Neural cell (in vitro differentiated cells): ENCODE data around the gene RBM10. TPM values are rescaled to one million over a fixed set of nuclear protein-coding genes. Genes with fewer than 3 reads are reported as not detected.

Source experiments
- H2AFZ ChIP-seq: fragments of 200-600, 300-800 bp; sonication (generic), shearing (Covaris generic); 2 replicates; pipeline ENCODE4 v1.6.0; 2014; ENCODE audit warnings: low read depth, mild to moderate bottlenecking, antibody characterized with exemption, low read length, moderate library complexity
- H3F3A ChIP-seq: fragments of 200-600 bp; shearing (Covaris generic); 2 replicates; pipeline ENCODE4 v1.6.1; 2016; ENCODE audit warnings: mild to moderate bottlenecking, moderate library complexity, mixed read lengths, antibody characterized with exemption, low read length; ENCODE audit not compliant: insufficient read depth, poor library complexity, severe bottlenecking
- H3K27ac ChIP-seq: fragments of 200-600, 300-800 bp; sonication (generic), shearing (Covaris generic); 2 replicates; pipeline ENCODE4 v1.5.1; 2014; ENCODE audit warnings: mild to moderate bottlenecking, low read length, moderate library complexity
- H3K27me3 ChIP-seq: fragments of 300-800, 200-600 bp; sonication (generic), shearing (Covaris generic); 2 replicates; pipeline ENCODE4 v1.6.0; 2014; ENCODE audit warnings: mild to moderate bottlenecking, low read depth, low read length, moderate library complexity; ENCODE audit not compliant: insufficient read depth
- H3K36me3 ChIP-seq: fragments of 300-800, 200-600 bp; sonication (generic), shearing (Covaris generic); 2 replicates; pipeline ENCODE4 v1.5.1; 2014; ENCODE audit warnings: mild to moderate bottlenecking, antibody characterized with exemption, low read length, moderate library complexity; ENCODE audit not compliant: insufficient read depth
- H3K4me2 ChIP-seq: fragments of 300-800, 200-600 bp; sonication (generic), shearing (Covaris generic); 2 replicates; pipeline ENCODE4 v1.6.0; 2014; ENCODE audit warnings: mild to moderate bottlenecking, low read length
- H3K4me3 ChIP-seq: fragments of 300-800, 200-600 bp; sonication (generic), shearing (Covaris generic); 2 replicates; pipeline ENCODE4 v1.5.1; 2014; ENCODE audit warnings: mild to moderate bottlenecking, low read length, moderate library complexity
- H3K79me2 ChIP-seq: fragments of 200-600 bp; shearing (Covaris generic); replicated peaks from 2 replicates; pipeline ENCODE4 v1.6.0; 2014; ENCODE audit warnings: mild to moderate bottlenecking, low read length, moderate library complexity; ENCODE audit not compliant: insufficient read depth
- H3K9ac ChIP-seq: fragments of 300-800, 200-600 bp; sonication (generic), shearing (Covaris generic); 2 replicates; pipeline ENCODE4 v1.6.1; 2016; ENCODE audit warnings: mild to moderate bottlenecking, low read length, mixed read lengths
- H3K9me2 ChIP-seq: fragments of 200-600 bp; shearing (Covaris generic); 2 replicates; pipeline ENCODE4 v1.6.1; 2016; ENCODE audit warnings: mild to moderate bottlenecking, low read length, mixed read lengths; ENCODE audit not compliant: insufficient read depth
- H3K9me3 ChIP-seq: fragments of 200-600, 300-800 bp; sonication (generic), shearing (Covaris generic); 2 replicates; pipeline ENCODE4 v1.6.1; 2016; ENCODE audit warnings: mild to moderate bottlenecking, mixed run types, low read length, moderate library complexity, mixed read lengths
- H4K20me1 ChIP-seq: fragments of 200-600 bp; shearing (Covaris generic); 2 replicates; pipeline ENCODE4 v1.6.1; 2016; ENCODE audit warnings: mild to moderate bottlenecking, mixed run types; ENCODE audit not compliant: insufficient read depth
- CTCF ChIP-seq: fragments of 450-650 bp; IDR thresholded peaks from 2 replicates; pipeline ENCODE4 v1.5.1; 2014; ENCODE audit warnings: antibody characterized with exemption, mild to moderate bottlenecking, moderate library complexity; ENCODE audit not compliant: poor library complexity, severe bottlenecking
- EP300 ChIP-seq: fragments of 450-650 bp; conservative IDR thresholded peaks from 2 replicates; pipeline ENCODE4 v1.6.1; 2014; ENCODE audit warnings: antibody characterized with exemption, mild to moderate bottlenecking, moderate library complexity; ENCODE audit not compliant: poor library complexity, severe bottlenecking
- EZH2 ChIP-seq: fragments of 200-600, 300-800 bp; shearing (Covaris generic), sonication (generic); IDR thresholded peaks from 2 replicates; pipeline ENCODE4 v1.6.1; 2014; ENCODE audit warnings: antibody characterized with exemption, low read length, borderline replicate concordance, mild to moderate bottlenecking; ENCODE audit not compliant: insufficient read depth, poor library complexity, severe bottlenecking
- MXI1 ChIP-seq: fragments of 450-650 bp; conservative IDR thresholded peaks from 2 replicates; pipeline ENCODE4 v1.6.1; 2014; ENCODE audit warnings: antibody characterized with exemption, mild to moderate bottlenecking; ENCODE audit not compliant: poor library complexity, severe bottlenecking
- POLR2AphosphoS5 ChIP-seq: IDR thresholded peaks from 2 replicates; pipeline ENCODE4 v1.6.1; 2012
- RAD21 ChIP-seq: fragments of 450-650 bp; conservative IDR thresholded peaks from 2 replicates; pipeline ENCODE4 v1.6.1; 2014; ENCODE audit warnings: antibody characterized with exemption, mild to moderate bottlenecking, moderate library complexity
- SMC3 ChIP-seq: fragments of 450-650 bp; conservative IDR thresholded peaks from 2 replicates; pipeline ENCODE4 v1.6.1; 2014; ENCODE audit warnings: antibody characterized with exemption, mild to moderate bottlenecking, moderate library complexity; ENCODE audit not compliant: poor library complexity
- TAF1 ChIP-seq: IDR thresholded peaks from 2 replicates; pipeline ENCODE4 v1.6.1; 2012; ENCODE audit warnings: low read depth
- polyA plus RNA-seq: library from polyadenylated mRNA; depleted of rRNA; stranded (reverse); fragments of >200 nt; gene quantifications from 2 replicates; pipeline ENCODE4 v1.2.3, GENCODE V29; 2014
- TF ChIP-seq, protein P1 (sequence below): IDR thresholded peaks from 2 replicates; pipeline ENCODE4 v1.6.1; 2012; ENCODE audit warnings: borderline replicate concordance

Gene RBM10
- polyA plus RNA-seq, 1 donor from 2014 or later: 53.1 TPM

GRCh38 chrX:47129157-47129898 lies 15.7 kb upstream of the RBM10 start:
- Histone ChIP-seq H3K9me3 (no peaks in the 10 kb centered on the region), H3K79me2 (no peaks in the 10 kb centered on the region), H3K9ac (peak overlapping the region; percentile 75)

DNA sequence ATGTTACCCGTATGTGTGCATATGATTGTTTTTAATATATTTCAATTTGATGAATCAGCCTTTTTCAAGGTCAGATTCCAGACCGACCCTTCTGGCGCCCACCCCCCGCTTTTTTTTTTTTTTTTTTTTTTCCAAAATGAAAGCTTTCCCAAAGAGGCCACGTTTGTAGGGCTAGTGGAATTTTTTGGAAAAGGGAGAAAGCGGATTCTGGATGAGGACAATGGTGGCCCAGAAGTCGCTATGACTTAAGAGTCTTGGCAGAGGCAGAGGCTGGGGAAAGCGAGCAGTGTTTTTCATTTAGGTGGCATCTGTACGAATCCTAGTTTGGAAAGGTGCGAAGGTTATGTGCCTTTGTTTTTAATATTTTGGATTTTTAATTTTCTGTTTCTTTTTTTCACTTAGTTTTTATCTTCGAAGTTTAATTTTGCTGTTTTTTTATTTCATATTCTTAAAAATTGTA lies 15.1 kb upstream of the RBM10 start:
- Histone ChIP-seq H3K9ac (peak overlapping the region; percentile 75), H3K9me2 (no peaks in the 10 kb centered on the region), H3K4me3 (peak overlapping the region; percentile 65), H3K27me3 (no peaks in the 10 kb centered on the region), H3K27ac (peak overlapping the region; percentile 88), H3F3A (no peaks in the 10 kb centered on the region), H3K36me3 (no peaks in the 10 kb centered on the region), H3K79me2 (no peaks in the 10 kb centered on the region), H3K4me2 (no peak overlapping the region), H2AFZ (no peak overlapping the region), H4K20me1 (no peaks in the 10 kb centered on the region), H3K9me3 (no peaks in the 10 kb centered on the region)
- no peak for TF ChIP-seq EZH2
- TF ChIP-seq SMC3: no peak
- TF ChIP-seq POLR2AphosphoS5: no peak
- no peak for TF ChIP-seq CTCF
- TF ChIP-seq EP300: no peak
- TF ChIP-seq, protein P1, sequence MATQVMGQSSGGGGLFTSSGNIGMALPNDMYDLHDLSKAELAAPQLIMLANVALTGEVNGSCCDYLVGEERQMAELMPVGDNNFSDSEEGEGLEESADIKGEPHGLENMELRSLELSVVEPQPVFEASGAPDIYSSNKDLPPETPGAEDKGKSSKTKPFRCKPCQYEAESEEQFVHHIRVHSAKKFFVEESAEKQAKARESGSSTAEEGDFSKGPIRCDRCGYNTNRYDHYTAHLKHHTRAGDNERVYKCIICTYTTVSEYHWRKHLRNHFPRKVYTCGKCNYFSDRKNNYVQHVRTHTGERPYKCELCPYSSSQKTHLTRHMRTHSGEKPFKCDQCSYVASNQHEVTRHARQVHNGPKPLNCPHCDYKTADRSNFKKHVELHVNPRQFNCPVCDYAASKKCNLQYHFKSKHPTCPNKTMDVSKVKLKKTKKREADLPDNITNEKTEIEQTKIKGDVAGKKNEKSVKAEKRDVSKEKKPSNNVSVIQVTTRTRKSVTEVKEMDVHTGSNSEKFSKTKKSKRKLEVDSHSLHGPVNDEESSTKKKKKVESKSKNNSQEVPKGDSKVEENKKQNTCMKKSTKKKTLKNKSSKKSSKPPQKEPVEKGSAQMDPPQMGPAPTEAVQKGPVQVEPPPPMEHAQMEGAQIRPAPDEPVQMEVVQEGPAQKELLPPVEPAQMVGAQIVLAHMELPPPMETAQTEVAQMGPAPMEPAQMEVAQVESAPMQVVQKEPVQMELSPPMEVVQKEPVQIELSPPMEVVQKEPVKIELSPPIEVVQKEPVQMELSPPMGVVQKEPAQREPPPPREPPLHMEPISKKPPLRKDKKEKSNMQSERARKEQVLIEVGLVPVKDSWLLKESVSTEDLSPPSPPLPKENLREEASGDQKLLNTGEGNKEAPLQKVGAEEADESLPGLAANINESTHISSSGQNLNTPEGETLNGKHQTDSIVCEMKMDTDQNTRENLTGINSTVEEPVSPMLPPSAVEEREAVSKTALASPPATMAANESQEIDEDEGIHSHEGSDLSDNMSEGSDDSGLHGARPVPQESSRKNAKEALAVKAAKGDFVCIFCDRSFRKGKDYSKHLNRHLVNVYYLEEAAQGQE: no peak
- no peak for TF ChIP-seq MXI1
- no peak for TF ChIP-seq RAD21
- TF ChIP-seq TAF1: no peak

More at GRCh38 chrX:47129157-47129898, 15.7 kb upstream of the RBM10 start:
- Histone ChIP-seq H4K20me1 (no peaks in the 10 kb centered on the region), H3K9me2 (no peaks in the 10 kb centered on the region), H3K36me3 (no peaks in the 10 kb centered on the region), H3F3A (no peaks in the 10 kb centered on the region), H3K4me2 (no peak overlapping the region), H3K27ac (peak overlapping the region; percentile 88), H3K4me3 (peak overlapping the region; percentile 65), H2AFZ (peak overlapping the region; percentile 29), H3K27me3 (no peaks in the 10 kb centered on the region)
- peak; percentile 2 for TF ChIP-seq TAF1
- TF ChIP-seq EP300: no peak
- TF ChIP-seq, protein P1: peak; percentile 78
- peak; percentile 73 for TF ChIP-seq POLR2AphosphoS5
